Ishikawa (cell line): Measurements from ENCODE around the gene KLK14.

Experiments
- CEBPB ChIP-seq: IDR thresholded peaks from 2 replicates; pipeline ENCODE4 v1.6.1; 2012
- CREB1 ChIP-seq: IDR thresholded peaks from 2 replicates; pipeline ENCODE4 v1.6.1; 2012; ENCODE audit warnings: low read depth
- EGR1 ChIP-seq: IDR thresholded peaks from 2 replicates; pipeline ENCODE4 v1.6.1; 2012
- EP300 ChIP-seq: IDR thresholded peaks from 2 replicates; pipeline ENCODE4 v1.6.1; 2012; ENCODE audit warnings: borderline replicate concordance
- FOXM1 ChIP-seq: IDR thresholded peaks from 2 replicates; pipeline ENCODE4 v1.6.1; 2012; ENCODE audit warnings: low read depth, borderline replicate concordance
- MAX ChIP-seq: IDR thresholded peaks from 2 replicates; pipeline ENCODE4 v1.6.1; 2012
- NFIC ChIP-seq: IDR thresholded peaks from 2 replicates; pipeline ENCODE4 v1.6.1; 2012
- RAD21 ChIP-seq: IDR thresholded peaks from 2 replicates; pipeline ENCODE4 v1.6.1; 2012; ENCODE audit warnings: low read depth
- REST ChIP-seq: IDR thresholded peaks from 2 replicates; pipeline ENCODE4 v1.6.1; 2012; ENCODE audit warnings: low read depth, mild to moderate bottlenecking
- TAF1 ChIP-seq: IDR thresholded peaks from 2 replicates; pipeline ENCODE4 v1.6.1; 2012; ENCODE audit warnings: low read depth, mild to moderate bottlenecking
- TCF12 ChIP-seq: IDR thresholded peaks from 2 replicates; pipeline ENCODE4 v1.6.1; 2012; ENCODE audit warnings: low read depth
- TEAD4 ChIP-seq: IDR thresholded peaks from 2 replicates; pipeline ENCODE4 v1.6.1; 2012
- USF1 ChIP-seq: IDR thresholded peaks from 2 replicates; pipeline ENCODE4 v1.6.1; 2012
- YY1 ChIP-seq: IDR thresholded peaks from 2 replicates; pipeline ENCODE4 v1.6.1; 2012; ENCODE audit warnings: low read depth
- ZBTB7A ChIP-seq: IDR thresholded peaks from 2 replicates; pipeline ENCODE4 v1.6.1; 2012; ENCODE audit warnings: low read depth

The KLK14 gene

GRCh38 chr19:51102991-51103390, 20.3 kb upstream of the KLK14 start:
- TF ChIP-seq YY1 (no peak), EGR1 (no peak), TEAD4 (no peak), CREB1 (no peak), USF1 (no peak)

- TF ChIP-seq YY1: no peak
- no peak for TF ChIP-seq TEAD4
- TF ChIP-seq REST: no peak
- no peak for TF ChIP-seq USF1
These were observed 18.6 kb upstream of the KLK14 start for GRCh38 chr19:51101171-51101865.

GRCh38 chr19:51100601-51101000, 17.9 kb upstream of the KLK14 start:
- no peak for TF ChIP-seq CEBPB
- TF ChIP-seq CREB1: no peak
- no peak for TF ChIP-seq TEAD4
- TF ChIP-seq EGR1: no peak
- no peak for TF ChIP-seq MAX
- no peak for TF ChIP-seq ZBTB7A
- TF ChIP-seq REST: no peak
- no peak for TF ChIP-seq EP300
- no peak for TF ChIP-seq FOXM1
- no peak for TF ChIP-seq NFIC
- no peak for TF ChIP-seq TAF1
- no peak for TF ChIP-seq YY1
- no peak for TF ChIP-seq TCF12
- no peak for TF ChIP-seq RAD21
- no peak for TF ChIP-seq USF1

GRCh38 chr19:51099047-51099382, 16.3 kb upstream of the KLK14 start:
- no peak for TF ChIP-seq REST
- TF ChIP-seq USF1: no peak
- TF ChIP-seq FOXM1: no peak
- TF ChIP-seq TAF1: no peak
- no peak for TF ChIP-seq NFIC

GRCh38 chr19:51098365-51099046, 15.8 kb upstream of the KLK14 start:
- no peak for TF ChIP-seq TAF1
- TF ChIP-seq CEBPB: no peak
- TF ChIP-seq REST: no peak
- no peak for TF ChIP-seq TCF12
- no peak for TF ChIP-seq MAX
- no peak for TF ChIP-seq RAD21
- TF ChIP-seq CREB1: no peak
- no peak for TF ChIP-seq TEAD4
- TF ChIP-seq FOXM1: no peak
- TF ChIP-seq USF1: no peak
- TF ChIP-seq ZBTB7A: no peak
